Measurements from ENCODE around the gene LRRC46. TPM values are rescaled to one million over a fixed set of nuclear protein-coding genes. Genes with fewer than 3 reads are reported as not detected.

The LRRC46 gene
- total RNA-seq, 2 experiments from 2014 or later: 0.38 to 0.67 TPM

DNA sequence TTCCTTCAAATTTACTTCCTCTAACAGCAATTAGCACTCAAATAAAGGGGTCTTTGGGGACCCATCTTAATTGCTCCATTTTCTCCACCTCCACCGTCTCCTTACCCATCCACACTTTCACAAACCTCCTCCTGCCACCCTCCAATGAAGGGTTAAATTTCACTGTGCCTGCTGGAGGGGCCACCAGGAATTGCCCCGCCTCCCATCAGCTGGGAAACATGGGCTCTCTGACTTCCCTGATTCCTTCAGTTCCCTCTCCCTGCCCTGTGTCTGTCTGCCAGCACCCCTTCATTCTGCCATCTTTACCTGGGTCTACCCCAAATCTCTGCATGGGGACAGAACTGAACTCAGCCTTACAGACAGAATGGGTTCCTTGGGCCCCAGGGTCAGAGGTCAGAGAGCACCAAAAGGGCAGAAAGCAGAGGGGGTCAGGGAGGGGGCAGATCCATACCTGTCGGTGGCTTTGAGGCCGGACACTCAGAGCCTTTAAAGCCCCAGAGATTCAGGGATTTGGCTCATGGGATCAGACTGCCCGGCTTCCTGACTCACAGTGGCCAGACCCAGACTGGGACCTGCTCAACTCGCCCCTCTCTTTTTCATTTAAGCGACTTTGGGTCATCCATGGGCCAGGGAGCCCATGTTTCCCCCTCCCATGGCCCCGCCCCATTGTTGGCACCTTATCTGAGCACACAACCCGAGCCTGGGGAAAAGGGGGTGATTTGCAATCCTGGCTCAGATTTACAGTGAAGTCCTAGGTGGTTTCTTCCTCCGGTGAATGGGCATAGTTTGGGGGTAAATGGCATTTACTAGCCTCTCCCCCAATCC, 46.9 kb downstream of the LRRC46 start:
- H3K36me3 Mint-ChIP-seq (ENCODE audit: low read depth): no peaks in the 10 kb centered on the region
- no peak for DNase-seq
- ATAC-seq: no peak
- peaks cover 12% of the 10 kb centered on the region for H3K4me1 Mint-ChIP-seq (ENCODE audit: low read depth)
- intact Hi-C loops (cut with micrococcal nuclease): no loop called here
- no peaks in the 10 kb centered on the region for H3K9me3 Mint-ChIP-seq
- H3K27ac Mint-ChIP-seq: peak overlapping the region; percentile 25
- H3K27me3 Mint-ChIP-seq: peaks cover 18% of the 10 kb centered on the region
- H3K4me3 Mint-ChIP-seq: no peak overlapping the region
- ChIA-PET CTCF (interaction anchor here (2.1 to 18.8 kb wide), 2 partner anchors 11 to 35 kb away, joined by 10 to 586 read pairs; partner anchors contain the start of genes SCRN2 and SP6), POLR2A (interaction anchor here (1.2 kb wide), 1 partner anchor 13 kb away, joined by 4 read pairs; no protein-coding TSS in a partner anchor)
- TF ChIP-seq, protein P1, sequence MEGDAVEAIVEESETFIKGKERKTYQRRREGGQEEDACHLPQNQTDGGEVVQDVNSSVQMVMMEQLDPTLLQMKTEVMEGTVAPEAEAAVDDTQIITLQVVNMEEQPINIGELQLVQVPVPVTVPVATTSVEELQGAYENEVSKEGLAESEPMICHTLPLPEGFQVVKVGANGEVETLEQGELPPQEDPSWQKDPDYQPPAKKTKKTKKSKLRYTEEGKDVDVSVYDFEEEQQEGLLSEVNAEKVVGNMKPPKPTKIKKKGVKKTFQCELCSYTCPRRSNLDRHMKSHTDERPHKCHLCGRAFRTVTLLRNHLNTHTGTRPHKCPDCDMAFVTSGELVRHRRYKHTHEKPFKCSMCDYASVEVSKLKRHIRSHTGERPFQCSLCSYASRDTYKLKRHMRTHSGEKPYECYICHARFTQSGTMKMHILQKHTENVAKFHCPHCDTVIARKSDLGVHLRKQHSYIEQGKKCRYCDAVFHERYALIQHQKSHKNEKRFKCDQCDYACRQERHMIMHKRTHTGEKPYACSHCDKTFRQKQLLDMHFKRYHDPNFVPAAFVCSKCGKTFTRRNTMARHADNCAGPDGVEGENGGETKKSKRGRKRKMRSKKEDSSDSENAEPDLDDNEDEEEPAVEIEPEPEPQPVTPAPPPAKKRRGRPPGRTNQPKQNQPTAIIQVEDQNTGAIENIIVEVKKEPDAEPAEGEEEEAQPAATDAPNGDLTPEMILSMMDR (IDR thresholded peaks at IDR 0.05): no peak

DNA sequence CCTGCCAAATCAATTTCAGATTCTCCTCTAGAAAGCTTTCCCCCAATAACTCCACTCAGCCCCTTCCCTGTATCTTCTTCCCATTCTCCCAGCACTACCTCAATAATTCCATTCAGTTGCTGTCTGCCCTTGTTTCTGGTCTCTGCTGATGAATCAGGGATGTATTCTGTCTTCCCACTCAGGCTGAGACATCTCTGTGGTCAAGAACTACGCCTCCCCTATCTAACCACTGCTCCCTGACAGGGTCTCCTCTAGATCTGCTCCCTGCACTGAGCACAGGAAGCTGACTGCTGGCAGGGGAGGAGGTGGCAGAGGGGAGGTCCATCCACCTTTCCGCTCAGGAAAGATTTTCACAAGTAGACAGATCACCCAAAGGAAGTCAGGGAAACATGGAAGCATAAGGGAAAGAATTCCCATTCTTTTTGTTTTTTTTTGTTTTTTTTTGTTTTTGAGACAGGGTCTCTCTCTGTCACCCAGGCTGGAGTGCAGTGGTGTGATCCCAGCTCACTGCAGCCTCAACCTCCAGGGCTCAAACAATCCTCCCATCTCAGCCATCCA, 47.6 kb downstream of the LRRC46 start:
- TF ChIP-seq, protein P1 (IDR thresholded peaks at IDR 0.05): no peak
- H3K4me3 Mint-ChIP-seq: no peak overlapping the region
- no peak overlapping the region for H3K27ac Mint-ChIP-seq
- peaks cover 12% of the 10 kb centered on the region for H3K4me1 Mint-ChIP-seq (ENCODE audit: low read depth)
- POLR2A ChIA-PET: interaction anchor here (0.9 to 1.4 kb wide), 3 partner anchors 12 to 29 kb away, joined by 3 to 4 read pairs (median 3); no protein-coding TSS in a partner anchor
- peaks cover 17% of the 10 kb centered on the region for H3K27me3 Mint-ChIP-seq
- DNase-seq: peak; percentile 17
- H3K36me3 Mint-ChIP-seq (ENCODE audit: low read depth): no peaks in the 10 kb centered on the region
- H3K9me3 Mint-ChIP-seq: no peaks in the 10 kb centered on the region
- CTCF ChIA-PET: interaction anchor here (2.1 to 18.8 kb wide), 2 partner anchors 10 to 35 kb away, joined by 10 to 586 read pairs; partner anchors contain the start of genes SCRN2 and SP6
- peak; percentile 65 for ATAC-seq
- intact Hi-C loops (cut with micrococcal nuclease): no loop called here

DNA sequence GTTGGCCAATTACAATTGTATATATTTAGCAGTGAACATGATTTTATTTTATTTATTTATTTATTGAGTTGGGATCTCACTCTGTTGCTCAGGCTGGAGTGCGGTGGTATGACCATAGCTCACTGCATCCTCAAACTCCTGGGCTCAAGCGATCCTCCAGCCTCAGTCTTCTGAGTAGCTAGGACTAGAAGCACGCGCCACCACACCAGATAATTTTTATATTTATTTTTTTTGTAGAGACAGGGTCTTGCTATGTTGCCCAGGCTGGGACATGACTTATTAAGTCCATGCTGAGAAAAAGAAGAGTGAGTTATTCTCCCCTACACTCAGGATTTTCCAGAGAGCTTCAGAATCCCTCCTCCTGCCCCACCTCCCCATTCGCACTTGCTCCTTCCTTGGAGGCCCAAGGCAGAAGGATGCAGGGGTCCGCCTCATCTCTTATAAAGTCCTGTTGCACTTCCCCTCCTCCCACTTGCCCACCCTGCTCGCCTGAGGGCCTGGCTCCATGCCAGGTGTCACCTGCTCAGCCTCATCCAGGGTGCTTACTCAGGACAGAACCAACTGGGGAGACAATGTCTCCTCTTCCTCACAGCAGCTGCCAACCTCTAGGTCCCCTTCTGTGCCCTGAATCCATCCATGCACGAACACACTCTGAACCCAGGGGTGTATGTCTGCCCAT, 48.4 kb downstream of the LRRC46 start:
- DNase-seq (no peak), ATAC-seq (no peak)
- no peak overlapping the region for H3K4me3 Mint-ChIP-seq
- H3K36me3 Mint-ChIP-seq (ENCODE audit: low read depth): no peaks in the 10 kb centered on the region
- peaks cover 15% of the 10 kb centered on the region for H3K27me3 Mint-ChIP-seq
- CTCF ChIA-PET: interaction anchor here (2.1 to 18.8 kb wide), 2 partner anchors 9 to 36 kb away, joined by 10 to 586 read pairs; partner anchors contain the start of genes SCRN2 and SP6
- POLR2A ChIA-PET: interaction anchor here (0.9 to 1.4 kb wide), 3 partner anchors 11 to 30 kb away, joined by 3 to 4 read pairs (median 3); no protein-coding TSS in a partner anchor
- H3K4me1 Mint-ChIP-seq (ENCODE audit: low read depth): peaks cover 18% of the 10 kb centered on the region
- TF ChIP-seq, protein P1 (IDR thresholded peaks at IDR 0.05): no peak
- no peak overlapping the region for H3K27ac Mint-ChIP-seq
- intact Hi-C loops (cut with micrococcal nuclease): no loop called here
- no peaks in the 10 kb centered on the region for H3K9me3 Mint-ChIP-seq

DNA sequence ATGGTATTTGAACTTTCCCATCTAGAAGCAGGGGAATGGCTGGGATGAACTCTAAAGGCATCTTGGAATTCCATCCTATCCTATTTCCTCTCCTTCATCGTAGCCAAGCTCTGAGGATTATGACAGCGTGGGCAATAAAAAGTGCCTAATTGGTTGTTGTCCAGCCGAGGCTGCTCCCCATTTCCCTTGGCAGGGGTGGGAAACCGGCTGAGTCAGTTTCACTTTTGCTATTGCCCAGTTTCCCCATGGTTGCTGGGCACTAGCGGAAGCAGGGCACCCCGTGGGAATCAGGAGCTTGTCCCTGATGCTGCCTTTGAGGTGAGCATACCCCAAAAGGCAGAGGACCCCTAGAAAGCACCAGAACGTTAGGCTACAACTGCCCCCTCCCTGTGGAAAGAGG, 50.8 kb downstream of the LRRC46 start:
- Mint-ChIP-seq H3K4me1 (ENCODE audit: low read depth) (peaks cover 25% of the 10 kb centered on the region), H3K36me3 (ENCODE audit: low read depth) (no peaks in the 10 kb centered on the region), H3K27ac (no peak overlapping the region), H3K9me3 (no peaks in the 10 kb centered on the region), H3K27me3 (peaks cover 7% of the 10 kb centered on the region), H3K4me3 (no peak overlapping the region)
- TF ChIP-seq, protein P1 (IDR thresholded peaks at IDR 0.05): no peak
- POLR2A ChIA-PET: interaction anchor here (0.6 to 2.0 kb wide), 3 partner anchors 10 to 41 kb away, joined by 3 to 7 read pairs (median 3); partner anchors contain the start of gene SCRN2
- CTCF ChIA-PET: interaction anchor here (1.5 to 18.8 kb wide), 2 partner anchors 8 to 39 kb away, joined by 4 to 586 read pairs; partner anchors contain the start of genes SCRN2 and SP6
- DNase-seq (no peak), ATAC-seq (no peak)
- intact Hi-C loops (cut with micrococcal nuclease): no loop called here

Data from activated CD8-positive, alpha-beta T cell treated with anti-CD3 and anti-CD28 coated beads for 36 hours (primary cell).